Stomach smooth muscle (tissue), 2 donors: ENCODE measurements around the gene NRXN3.

ENCODE experiments used
- H3K27ac ChIP-seq: one replicate; pipeline ENCODE4 v1.7.0; 2013; ENCODE audit warnings: mild to moderate bottlenecking, low read length, inconsistent platforms
- H3K27me3 ChIP-seq, 2 donors: one replicate each; pipeline ENCODE4 v1.7.0; 2013; ENCODE audit warnings: low read length in 2 of 2; ENCODE audit not compliant: insufficient read depth in 2 of 2, control insufficient read depth in 1 of 2
- H3K36me3 ChIP-seq, 2 donors: one replicate each; pipeline ENCODE4 v1.7.0; 2013; ENCODE audit warnings: low read length in 2 of 2; ENCODE audit not compliant: control insufficient read depth in 2 of 2, insufficient read depth in 2 of 2
- H3K4me1 ChIP-seq: one replicate; pipeline ENCODE4 v1.7.0; 2013; ENCODE audit warnings: low read length; ENCODE audit not compliant: control insufficient read depth, insufficient read depth
- H3K4me3 ChIP-seq, 2 donors: one replicate each; pipeline ENCODE4 v1.7.0; 2013; ENCODE audit warnings: low read length in 2 of 2
- H3K9ac ChIP-seq, 2 donors: one replicate each; pipeline ENCODE4 v1.7.0; 2013; ENCODE audit warnings: low read length in 2 of 2, mild to moderate bottlenecking in 1 of 2
- H3K9me3 ChIP-seq, 2 donors: one replicate each; pipeline ENCODE4 v1.7.0; 2013; ENCODE audit warnings: low read length in 2 of 2; ENCODE audit not compliant: control insufficient read depth in 2 of 2
- donor health status: healthy.
- donor health status: Pancreatic carcinoma.

NRXN3 gene

DNA sequence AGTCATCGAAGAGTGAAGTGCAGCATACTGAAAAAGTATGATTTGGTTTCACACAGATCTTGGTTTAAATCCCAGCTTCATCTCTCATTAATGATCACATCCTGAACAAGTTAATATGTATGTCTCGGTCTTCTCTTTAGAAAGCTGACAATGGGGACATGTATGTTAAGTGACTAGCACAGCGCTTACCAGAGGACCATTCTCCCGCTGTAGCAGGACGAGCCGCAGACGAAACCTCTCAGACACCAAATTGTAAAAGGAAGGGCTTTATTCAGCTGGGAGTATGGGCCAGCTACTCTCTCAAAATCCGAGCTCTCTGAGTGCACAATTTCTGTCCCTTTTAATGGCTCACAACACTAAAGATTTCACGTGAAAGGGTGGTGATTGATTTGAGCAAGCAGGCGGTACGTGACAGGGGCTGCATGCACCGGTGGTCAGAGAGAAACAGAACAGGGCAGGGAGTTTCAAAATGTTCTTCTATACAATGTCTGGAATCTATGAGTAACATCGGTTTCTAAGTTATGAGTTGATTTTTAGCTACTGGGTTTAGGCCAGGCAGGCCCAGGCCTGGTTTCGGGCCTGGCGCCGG lies 1358.7 kb downstream of the NRXN3 start:
- peaks cover 4% of the 10 kb centered on the region for H3K4me1 ChIP-seq
- H3K27me3 ChIP-seq, result no peaks in the 10 kb centered on the region
- H3K36me3 ChIP-seq, result no peaks in the 10 kb centered on the region
- no peak overlapping the region for H3K27ac ChIP-seq
- peak overlapping the region in 1 of 2 donors; percentile 3 for H3K9ac ChIP-seq
- no peak overlapping the region for H3K4me3 ChIP-seq
- no peaks in the 10 kb centered on the region for H3K9me3 ChIP-seq

DNA sequence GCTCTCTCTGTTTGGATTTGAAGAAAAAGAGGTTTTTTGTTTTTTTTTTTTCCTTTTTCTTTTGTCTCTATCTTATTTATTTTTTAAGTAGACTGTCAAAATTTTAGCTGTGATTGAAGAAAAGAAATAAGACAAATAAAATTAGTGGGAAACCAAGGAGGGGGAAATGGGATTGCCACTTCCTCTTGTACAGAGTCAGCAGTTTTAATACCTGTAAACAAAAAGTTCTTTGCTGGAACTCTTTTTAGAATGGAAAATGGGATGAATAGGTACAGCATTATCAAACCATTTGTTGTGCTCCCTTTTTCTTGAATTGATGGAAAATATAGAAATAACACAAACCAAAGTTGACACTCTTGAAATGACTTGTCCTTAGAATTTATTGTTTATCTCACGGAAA lies 1360.4 kb downstream of the NRXN3 start:
- no peak overlapping the region for H3K9ac ChIP-seq
- H3K27ac ChIP-seq, result no peak overlapping the region
- H3K36me3 ChIP-seq, result no peaks in the 10 kb centered on the region
- H3K9me3 ChIP-seq, result no peaks in the 10 kb centered on the region
- H3K4me1 ChIP-seq, result peaks cover 4% of the 10 kb centered on the region
- no peak overlapping the region for H3K4me3 ChIP-seq
- no peaks in the 10 kb centered on the region for H3K27me3 ChIP-seq

GRCh38 chr14:79534703-79535353 lies 1364.7 kb downstream of the NRXN3 start:
- Histone ChIP-seq H3K9ac (no peak overlapping the region), H3K27ac (no peak overlapping the region), H3K4me3 (no peak overlapping the region), H3K27me3 (no peaks in the 10 kb centered on the region), H3K9me3 (no peaks in the 10 kb centered on the region), H3K36me3 (no peaks in the 10 kb centered on the region), H3K4me1 (no peaks in the 10 kb centered on the region)

DNA sequence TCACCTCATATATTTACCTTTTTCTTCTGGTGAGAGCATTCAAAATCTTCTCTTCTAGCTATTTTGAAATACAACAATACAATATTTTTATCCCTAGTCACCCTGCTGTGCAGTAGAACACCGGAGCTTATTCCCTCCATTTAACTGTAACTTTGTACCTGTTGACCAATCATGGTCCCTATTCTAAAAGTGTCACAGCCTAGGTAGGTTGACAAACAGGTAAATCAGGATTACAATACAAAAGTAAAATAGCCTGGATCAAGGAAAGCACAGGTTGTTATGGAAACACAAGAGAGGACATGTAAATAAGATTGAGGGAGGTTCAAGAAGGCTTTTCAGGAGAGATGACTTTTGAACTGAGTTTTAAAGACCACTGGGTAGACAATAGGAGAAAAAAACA lies 1370.2 kb downstream of the NRXN3 start:
- Histone ChIP-seq H3K27ac (no peak overlapping the region), H3K9ac (no peak overlapping the region), H3K4me1 (peaks cover 20% of the 10 kb centered on the region), H3K36me3 (no peaks in the 10 kb centered on the region), H3K9me3 (no peaks in the 10 kb centered on the region), H3K4me3 (no peak overlapping the region), H3K27me3 (no peaks in the 10 kb centered on the region)

DNA sequence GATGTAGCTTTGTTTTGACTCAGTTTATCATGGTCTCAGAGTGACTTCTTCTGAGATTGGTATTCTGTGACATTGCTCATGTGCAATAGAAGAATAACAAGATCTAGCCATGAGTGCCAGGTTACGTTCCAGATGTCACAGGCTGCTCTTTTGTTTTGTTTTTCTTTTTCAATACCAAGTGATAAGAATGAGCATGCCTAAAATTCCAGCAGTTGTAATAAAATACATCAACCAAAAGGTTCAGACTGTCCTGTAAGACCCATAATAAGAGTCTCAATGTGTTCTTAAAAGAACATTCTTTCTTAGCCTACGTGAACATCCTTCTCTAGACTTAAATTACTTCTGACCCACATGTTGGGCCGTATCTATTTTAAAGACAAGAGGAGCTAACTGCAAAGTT lies 1371.9 kb downstream of the NRXN3 start:
- Histone ChIP-seq H3K9ac (no peak overlapping the region), H3K9me3 (no peaks in the 10 kb centered on the region), H3K4me3 (no peak overlapping the region), H3K36me3 (no peaks in the 10 kb centered on the region), H3K4me1 (peaks cover 20% of the 10 kb centered on the region), H3K27me3 (no peaks in the 10 kb centered on the region), H3K27ac (no peak overlapping the region)

DNA sequence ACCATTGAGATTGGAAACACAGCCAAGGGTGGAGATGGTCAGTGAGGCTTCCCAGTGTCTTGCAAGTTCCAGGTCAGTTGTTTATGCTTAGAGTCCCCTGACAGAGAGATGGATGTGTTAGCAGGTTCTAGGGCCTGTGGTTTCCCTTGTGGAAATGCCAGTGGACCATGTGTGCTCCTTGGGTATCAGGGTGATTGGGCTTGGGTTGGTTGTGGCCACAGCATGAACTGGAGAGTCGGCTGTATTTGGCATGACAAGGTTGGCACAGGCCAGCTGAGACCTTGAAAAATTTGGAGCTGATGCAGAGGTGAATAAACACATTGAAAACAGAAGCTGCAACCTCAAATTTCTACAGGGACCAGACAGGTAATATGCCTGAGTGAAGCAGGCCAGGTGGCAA lies 1373.2 kb downstream of the NRXN3 start:
- Histone ChIP-seq H3K9me3 (no peaks in the 10 kb centered on the region), H3K27me3 (no peaks in the 10 kb centered on the region), H3K27ac (no peak overlapping the region), H3K9ac (no peak overlapping the region), H3K4me3 (no peak overlapping the region), H3K4me1 (peaks cover 20% of the 10 kb centered on the region), H3K36me3 (no peaks in the 10 kb centered on the region)

- Histone ChIP-seq H3K4me1 (peaks cover 20% of the 10 kb centered on the region), H3K36me3 (no peaks in the 10 kb centered on the region), H3K9me3 (no peaks in the 10 kb centered on the region), H3K9ac (no peak overlapping the region), H3K4me3 (no peak overlapping the region), H3K27me3 (no peaks in the 10 kb centered on the region), H3K27ac (no peak overlapping the region)
Observed at GRCh38 chr14:79543967-79544697, 1374.0 kb downstream of the NRXN3 start.

- H3K4me1 ChIP-seq, result peaks cover 20% of the 10 kb centered on the region
- H3K9me3 ChIP-seq, result no peaks in the 10 kb centered on the region
- H3K9ac ChIP-seq, result no peak overlapping the region
- no peak overlapping the region for H3K4me3 ChIP-seq
- no peak overlapping the region for H3K27ac ChIP-seq
- no peaks in the 10 kb centered on the region for H3K27me3 ChIP-seq
- no peaks in the 10 kb centered on the region for H3K36me3 ChIP-seq
Observed at GRCh38 chr14:79544698-79545070, 1374.5 kb downstream of the NRXN3 start.

DNA sequence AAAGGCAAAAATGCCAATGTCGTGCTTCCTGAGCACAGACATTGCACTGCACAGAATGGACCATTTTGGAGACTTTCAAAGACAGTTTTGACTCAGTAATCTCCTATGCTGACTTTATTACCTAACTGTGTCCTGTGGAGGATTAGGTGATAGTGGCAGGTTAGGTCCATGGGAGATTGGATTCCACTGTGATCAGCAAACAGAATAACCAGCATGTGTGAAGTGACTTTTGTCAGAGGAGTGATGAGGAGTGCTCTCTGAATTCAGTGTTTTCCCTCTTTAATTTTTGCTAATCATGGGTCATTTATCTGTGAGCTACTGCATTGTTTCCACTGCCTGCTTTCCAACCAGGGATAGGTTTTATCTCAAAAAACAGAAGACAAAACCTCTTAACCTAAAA lies 1378.7 kb downstream of the NRXN3 start:
- no peak overlapping the region for H3K4me3 ChIP-seq
- H3K27ac ChIP-seq, result no peak overlapping the region
- peaks cover 7% of the 10 kb centered on the region for H3K4me1 ChIP-seq
- H3K9ac ChIP-seq, result no peak overlapping the region
- H3K27me3 ChIP-seq, result no peaks in the 10 kb centered on the region
- no peaks in the 10 kb centered on the region for H3K9me3 ChIP-seq
- H3K36me3 ChIP-seq, result no peaks in the 10 kb centered on the region

- H3K9ac ChIP-seq, result no peak overlapping the region
- peaks cover under 1% of the 10 kb centered on the region for H3K4me1 ChIP-seq
- H3K27me3 ChIP-seq, result no peaks in the 10 kb centered on the region
- no peak overlapping the region for H3K27ac ChIP-seq
- H3K9me3 ChIP-seq, result no peaks in the 10 kb centered on the region
- no peak overlapping the region for H3K4me3 ChIP-seq
- H3K36me3 ChIP-seq, result no peaks in the 10 kb centered on the region
Observed at GRCh38 chr14:79549515-79549914, 1379.3 kb downstream of the NRXN3 start.

GRCh38 chr14:79551523-79551922 lies 1381.3 kb downstream of the NRXN3 start:
- no peak overlapping the region for H3K9ac ChIP-seq
- H3K4me3 ChIP-seq, result no peak overlapping the region
- no peaks in the 10 kb centered on the region for H3K9me3 ChIP-seq
- H3K4me1 ChIP-seq, result no peaks in the 10 kb centered on the region
- no peak overlapping the region for H3K27ac ChIP-seq
- H3K27me3 ChIP-seq, result no peaks in the 10 kb centered on the region
- no peaks in the 10 kb centered on the region for H3K36me3 ChIP-seq
